IMR-90 (cell line): ENCODE data around the gene SKAP1. TPM values are rescaled to one million over a fixed set of nuclear protein-coding genes. Genes with fewer than 3 reads are reported as not detected.

Experiments
- ATAC-seq: fragments of 200-7000 bp; cut with Tn5 transposase; 2 replicates; pipeline ENCODE4 v1.9.1; 2020; ENCODE audit warnings: low read depth, mild to moderate bottlenecking, moderate library complexity
- BruUV-seq: library from RNA; stranded (reverse); fragments of 400-500 nt; replicated peaks from 2 replicates; lab custom pipeline; 2021; lab: Mats Ljungman, UMichigan
- CTCF ChIA-PET: fragments of 300-600 bp; formaldehyde crosslinking; extraction: SDS; loops from one replicate; lab custom pipeline; 2021; ENCODE audit warnings: antibody characterized with exemption; lab: Yijun Ruan, JAX
- POLR2A ChIA-PET: fragments of 300-600 bp; sonication (Branson Sonifier 250); formaldehyde crosslinking; loops from one replicate; lab custom pipeline; 2022; ENCODE audit warnings: antibody characterized with exemption; ENCODE audit not compliant: unreplicated experiment; lab: Charles Lee
- DNase-seq: peaks from one replicate; pipeline ENCODE4 v3.0.0; 2013
- H2AFZ ChIP-seq: replicated peaks from 2 replicates; pipeline ENCODE3; 2013; ENCODE audit warnings: low read length, mild to moderate bottlenecking; ENCODE audit not compliant: poor library complexity
- H2AK5ac ChIP-seq: 2 replicates; pipeline ENCODE4 v1.6.1; 2013; ENCODE audit warnings: low read depth, low read length, inconsistent platforms
- H2AK9ac ChIP-seq: replicated peaks from 2 replicates; pipeline ENCODE3; 2013; ENCODE audit warnings: mild to moderate bottlenecking, low read depth, low read length, moderate library complexity; ENCODE audit not compliant: poor library complexity
- H2BK120ac ChIP-seq: 2 replicates; pipeline ENCODE4 v1.6.1; 2013; ENCODE audit warnings: low read depth, low read length, inconsistent platforms
- H2BK15ac ChIP-seq: 3 replicates; pipeline ENCODE4 v1.6.1; 2013; ENCODE audit warnings: low read depth, low read length, inconsistent platforms
- H2BK20ac ChIP-seq: 2 replicates; pipeline ENCODE4 v1.6.1; 2013; ENCODE audit warnings: low read depth, mild to moderate bottlenecking, inconsistent platforms, low read length, moderate library complexity
- H2BK5ac ChIP-seq: 2 replicates; pipeline ENCODE4 v1.6.1; 2013; ENCODE audit warnings: mild to moderate bottlenecking, low read depth, low read length, inconsistent platforms; ENCODE audit not compliant: poor library complexity, severe bottlenecking
- H3K14ac ChIP-seq: replicated peaks from 2 replicates; pipeline ENCODE4 v1.6.1; 2013; ENCODE audit warnings: low read depth, low read length, inconsistent platforms
- H3K18ac ChIP-seq: 2 replicates; pipeline ENCODE4 v1.6.1; 2013; ENCODE audit warnings: low read depth, low read length, control low read depth
- H3K23ac ChIP-seq: 2 replicates; pipeline ENCODE4 v1.6.1; 2013; ENCODE audit warnings: low read depth, low read length, inconsistent platforms
- H3K27ac ChIP-seq: 2 replicates; pipeline ENCODE4 v1.5.1; 2013; ENCODE audit warnings: mild to moderate bottlenecking, control low read depth, low read length; ENCODE audit not compliant: insufficient read depth
- H3K27me3 ChIP-seq: 2 replicates; pipeline ENCODE4 v1.6.1; 2013; ENCODE audit warnings: low read length; ENCODE audit not compliant: control insufficient read depth, insufficient read depth
- H3K36me3 ChIP-seq: 2 replicates; pipeline ENCODE4 v1.6.1; 2013; ENCODE audit warnings: low read length, mixed read lengths; ENCODE audit not compliant: control insufficient read depth, insufficient read depth
- H3K4ac ChIP-seq: 2 replicates; pipeline ENCODE4 v1.6.1; 2013; ENCODE audit warnings: low read depth, low read length, inconsistent platforms
- H3K4me1 ChIP-seq: 2 replicates; pipeline ENCODE4 v1.6.1; 2013; ENCODE audit warnings: low read length, mixed read lengths; ENCODE audit not compliant: control insufficient read depth, insufficient read depth
- H3K4me2 ChIP-seq: 2 replicates; pipeline ENCODE4 v1.6.1; 2013; ENCODE audit warnings: low read depth, mild to moderate bottlenecking, control low read depth, low read length, moderate library complexity
- H3K4me3 ChIP-seq: 2 replicates; pipeline ENCODE4 v1.5.1; 2013; ENCODE audit warnings: low read depth, mild to moderate bottlenecking, control low read depth, low read length, moderate library complexity; ENCODE audit not compliant: insufficient read depth
- H3K56ac ChIP-seq: 2 replicates; pipeline ENCODE4 v1.6.1; 2013; ENCODE audit warnings: low read length, inconsistent platforms; ENCODE audit not compliant: insufficient read depth; ENCODE audit errors: extremely low read depth
- H3K79me1 ChIP-seq, 2 experiments: 2 replicates each; pipeline ENCODE4 v1.6.1; 2013; ENCODE audit warnings: low read length in 2 of 2, inconsistent platforms in 1 of 2, low read depth in 1 of 2
- H3K9ac ChIP-seq: 2 replicates; pipeline ENCODE4 v1.6.1; 2013; ENCODE audit warnings: low read depth, low read length, control low read depth
- H3K9me1 ChIP-seq: 2 replicates; pipeline ENCODE4 v1.6.1; 2013; ENCODE audit warnings: low read length, inconsistent platforms; ENCODE audit not compliant: insufficient read depth
- H3K9me3 ChIP-seq: 2 replicates; pipeline ENCODE4 v1.6.1; 2013; ENCODE audit warnings: low read length; ENCODE audit not compliant: control insufficient read depth, insufficient read depth
- H4K20me1 ChIP-seq: 2 replicates; pipeline ENCODE4 v1.6.1; 2013; ENCODE audit warnings: low read length, inconsistent platforms; ENCODE audit not compliant: insufficient read depth
- H4K5ac ChIP-seq: 2 replicates; pipeline ENCODE4 v1.6.1; 2013; ENCODE audit warnings: mild to moderate bottlenecking, low read depth, low read length, control low read depth
- H4K8ac ChIP-seq, 2 experiments: 2 replicates each; pipeline ENCODE4 v1.6.1; 2013; ENCODE audit warnings: low read depth in 2 of 2, low read length in 2 of 2, control low read depth in 1 of 2, inconsistent platforms in 1 of 2
- H4K91ac ChIP-seq: 2 replicates; pipeline ENCODE4 v1.6.1; 2013; ENCODE audit warnings: low read depth, low read length, inconsistent platforms; ENCODE audit not compliant: insufficient read depth
- BHLHE40 ChIP-seq: fragments of 150-350 bp; IDR thresholded peaks from 2 replicates; pipeline ENCODE4 v1.6.1; 2016; ENCODE audit warnings: mild to moderate bottlenecking, low read depth, low read length
- CEBPB ChIP-seq: IDR thresholded peaks from 2 replicates; pipeline ENCODE4 v1.6.1; 2012; ENCODE audit warnings: low read depth, low read length, improper control_type of control experiment
- CHD1 ChIP-seq: IDR thresholded peaks from 2 replicates; pipeline ENCODE4 v1.6.1; 2012; ENCODE audit warnings: low read depth, low read length, improper control_type of control experiment
- CTCF ChIP-seq: conservative IDR thresholded peaks from 2 replicates; pipeline ENCODE4 v1.5.1; 2012; ENCODE audit warnings: mild to moderate bottlenecking, low read depth, low read length, improper control_type of control experiment
- ELK1 ChIP-seq: fragments of 150-350 bp; IDR thresholded peaks from 2 replicates; pipeline ENCODE4 v1.6.1; 2016; ENCODE audit warnings: low read depth, mild to moderate bottlenecking, low read length, moderate library complexity, borderline replicate concordance
- FOS ChIP-seq: fragments of 150-350 bp; IDR thresholded peaks from 2 replicates; pipeline ENCODE4 v1.6.1; 2016; ENCODE audit warnings: low read depth, low read length
- MAFK ChIP-seq: IDR thresholded peaks from 2 replicates; pipeline ENCODE4 v1.6.1; 2012; ENCODE audit warnings: low read depth, low read length, improper control_type of control experiment
- MAZ ChIP-seq: IDR thresholded peaks from 2 replicates; pipeline ENCODE4 v1.6.1; 2012; ENCODE audit warnings: low read depth, mild to moderate bottlenecking, low read length, improper control_type of control experiment, moderate library complexity, borderline replicate concordance
- MXI1 ChIP-seq: IDR thresholded peaks from 2 replicates; pipeline ENCODE4 v1.6.1; 2012; ENCODE audit warnings: low read depth, mild to moderate bottlenecking, low read length, moderate library complexity, borderline replicate concordance
- NFE2L2 ChIP-seq: fragments of 150-350 bp; IDR thresholded peaks from 2 replicates; pipeline ENCODE4 v1.6.1; 2016; ENCODE audit warnings: low read depth, mild to moderate bottlenecking, low read length
- POLR2A ChIP-seq: IDR thresholded peaks from 2 replicates; pipeline ENCODE4 v1.6.1; 2012; ENCODE audit warnings: mild to moderate bottlenecking, low read depth, low read length
- RAD21 ChIP-seq: IDR thresholded peaks from 2 replicates; pipeline ENCODE4 v1.6.1; 2012; ENCODE audit warnings: low read length, improper control_type of control experiment
- RCOR1 ChIP-seq: IDR thresholded peaks from 2 replicates; pipeline ENCODE4 v1.6.1; 2012; ENCODE audit warnings: mild to moderate bottlenecking, low read length, improper control_type of control experiment; ENCODE audit not compliant: insufficient replicate concordance
- RFX5 ChIP-seq: IDR thresholded peaks from 2 replicates; pipeline ENCODE4 v1.8.0; 2012; ENCODE audit warnings: low read depth, mild to moderate bottlenecking, low read length, moderate library complexity
- SMC3 ChIP-seq: fragments of 150-350 bp; IDR thresholded peaks from 2 replicates; pipeline ENCODE4 v1.6.1; 2016; ENCODE audit warnings: low read depth, mild to moderate bottlenecking, antibody characterized with exemption, low read length, moderate library complexity
- USF2 ChIP-seq: fragments of 150-350 bp; IDR thresholded peaks from 2 replicates; pipeline ENCODE4 v1.6.1; 2017; ENCODE audit warnings: mild to moderate bottlenecking, antibody characterized with exemption, low read length, low read depth
- WGBS, 2 experiments: methylation state at CpG; one replicate each; pipeline versions ENCODE4 v1.1.5 to v1.1.7; 2013; ENCODE audit warnings: missing lambda C conversion rate in 2 of 2; ENCODE audit not compliant: insufficient read length in 1 of 2; ENCODE audit errors: extremely low coverage in 2 of 2; 5-methylcytosine and 5-hydroxymethylcytosine counted together
- dilution Hi-C: fragments of 300-500 bp; cut with HindIII; formaldehyde crosslinking; loops from one replicate; pipeline ENCODE4 v1.14.3; 2018; ENCODE audit warnings: low sequenced_read_pairs; ENCODE audit not compliant: unreplicated experiment
- in situ Hi-C: fragments of 300-500 bp; cut with MboI; formaldehyde crosslinking; loops from 3 replicates; pipeline ENCODE4 v1.14.3; 2019; ENCODE audit warnings: low sequenced_read_pairs, inconsistent platforms, mixed read lengths
- intact Hi-C: fragments of 100-400 bp; cut with micrococcal nuclease; formaldehyde crosslinking; loops from 2 replicates; pipeline ENCODE4 v1.10.0; 2022
- polyA plus RNA-seq, 3 experiments: library from polyadenylated mRNA; depleted of rRNA; stranded (reverse); fragments of >200 nt; gene quantifications; 2 replicates each; pipeline ENCODE4 v1.2.3, GENCODE V29; 2012; ENCODE audit warnings: low replicate concordance in 1 of 3
- total RNA-seq: library from RNA; depleted of rRNA; stranded (reverse); fragments of >200 nt; gene quantifications from 2 replicates; pipeline ENCODE4 v1.2.3, GENCODE V29; 2012

Gene SKAP1
- total and polyA plus RNA-seq, 2 of the 4 experiments (the other 2 are of a cell fraction), result not detected

GRCh38 chr17:48113201-48113676 is 316.8 kb downstream of the SKAP1 start:
- dilution Hi-C loops (no loop called here), in situ Hi-C loops (no loop called here), intact Hi-C loops (no loop called here)
- Histone ChIP-seq H2BK5ac (no peak overlapping the region), H3K36me3 (peaks cover 13% of the 10 kb centered on the region), H3K79me1 (peaks cover 22 to 47% of the 10 kb centered on the region in 2 experiments), H3K9ac (no peak overlapping the region), H3K4me2 (no peak overlapping the region), H4K91ac (no peak overlapping the region), H4K20me1 (peaks cover 2% of the 10 kb centered on the region; the same call in 1 of the 2 replicates), H3K23ac (no peak overlapping the region), H3K18ac (no peak overlapping the region), H3K4me1 (no peaks in the 10 kb centered on the region), H2BK15ac (no peak overlapping the region), H2AFZ (no peak overlapping the region), H2AK9ac (no peak overlapping the region), H4K5ac (no peak overlapping the region), H3K14ac (no peak overlapping the region), H2BK20ac (no peak overlapping the region), H2AK5ac (no peak overlapping the region), H3K9me1 (no peaks in the 10 kb centered on the region), H3K27ac (no peak overlapping the region), H4K8ac (no peak overlapping the region), H3K27me3 (no peaks in the 10 kb centered on the region), H3K4ac (no peak overlapping the region), H3K4me3 (no peak overlapping the region), H2BK120ac (no peak overlapping the region), H3K56ac (no peak overlapping the region), H3K9me3 (no peaks in the 10 kb centered on the region)
- ChIA-PET CTCF (no interaction called here), POLR2A (no interaction called here)
- no peak for DNase-seq
- no peak for ATAC-seq
- no CpG with 5 or more reads among the region's 5 CpGs for WGBS, 2 experiments
- TF ChIP-seq CEBPB, result no peak
- TF ChIP-seq MXI1, result no peak
- no peak for TF ChIP-seq RAD21
- TF ChIP-seq MAFK, result no peak
- TF ChIP-seq BHLHE40, result no peak
- no peak for TF ChIP-seq POLR2A
- TF ChIP-seq FOS, result no peak
- TF ChIP-seq CHD1, result no peak
- no peak for TF ChIP-seq USF2
- TF ChIP-seq CTCF, result no peak
- no peak for TF ChIP-seq ELK1
- no peak for TF ChIP-seq NFE2L2
- TF ChIP-seq SMC3, result no peak
- TF ChIP-seq MAZ, result no peak
- TF ChIP-seq RCOR1, result no peak
- no peak for TF ChIP-seq RFX5
- no TSS peak for BruUV-seq
